Small intestine (tissue), 16 donors: ENCODE measurements around the gene CACNG6. TPM values are rescaled to one million over a fixed set of nuclear protein-coding genes. Genes with fewer than 3 reads are reported as not detected.
A peak's percentile ranks its signal among the peaks of the same experiment; 100 is the strongest.

Experiments used
- DNase-seq, 2 donors: peaks; one replicate each; pipeline versions ENCODE4 v3.0.0 to v3.0.0-alpha.2; 2013
- FAIRE-seq: peaks from 2 replicates; lab custom pipeline; 2012; peaks lifted over from hg19 to GRCh38; lab: Jason Lieb, UNC
- H3K27ac ChIP-seq, 3 donors: one replicate each; pipeline ENCODE4 v1.5.1; 2013; ENCODE audit warnings: low read length in 2 of 3, mild to moderate bottlenecking in 2 of 3, control low read depth in 1 of 3, inconsistent platforms in 1 of 3, low read depth in 1 of 3, moderate library complexity in 1 of 3
- H3K27me3 ChIP-seq, 3 donors: one replicate each; pipeline ENCODE4 v1.6.1; 2013; ENCODE audit warnings: low read length in 3 of 3, inconsistent platforms in 1 of 3; ENCODE audit not compliant: control insufficient read depth in 3 of 3, insufficient read depth in 3 of 3
- H3K36me3 ChIP-seq, 3 donors: one replicate each; pipeline ENCODE4 v1.6.1; 2013; ENCODE audit warnings: low read length in 3 of 3, inconsistent platforms in 1 of 3, low read depth in 1 of 3, mild to moderate bottlenecking in 1 of 3, moderate library complexity in 1 of 3; ENCODE audit not compliant: control insufficient read depth in 3 of 3, insufficient read depth in 2 of 3
- H3K4me1 ChIP-seq, 3 donors: one replicate each; pipeline ENCODE4 v1.6.1; 2013; ENCODE audit warnings: low read length in 2 of 3, inconsistent platforms in 1 of 3, low read depth in 1 of 3, mild to moderate bottlenecking in 1 of 3, moderate library complexity in 1 of 3; ENCODE audit not compliant: control insufficient read depth in 3 of 3, insufficient read depth in 2 of 3
- H3K4me3 ChIP-seq, 3 donors: one replicate each; pipeline ENCODE4 v1.5.1; 2013; ENCODE audit warnings: low read length in 3 of 3, control low read depth in 1 of 3, inconsistent platforms in 1 of 3, low read depth in 1 of 3, mild to moderate bottlenecking in 1 of 3, moderate library complexity in 1 of 3
- H3K9me3 ChIP-seq, 2 donors: one replicate each; pipeline ENCODE4 v1.6.1; 2013; ENCODE audit warnings: low read depth in 1 of 2, low read length in 1 of 2; ENCODE audit not compliant: control insufficient read depth in 2 of 2, insufficient read depth in 1 of 2
- WGBS, 3 donors: extraction: QIAGEN DNeasy Blood & Tissue Kit; methylation state at CpG; one replicate each; pipeline ENCODE4 v1.1.7; 2013; 5-methylcytosine and 5-hydroxymethylcytosine counted together
- long read RNA-seq, 10 donors: transcript quantifications; one replicate each; lab custom pipeline, GENCODE V29; 2026
- polyA plus RNA-seq, 4 donors: library from polyadenylated mRNA; stranded (reverse) in 3 of 4; unstranded in 1 of 4; fragments of 200-250 nt in 3 of 4; fragments of 120-200 nt in 1 of 4; gene quantifications; one replicate each; pipeline versions ENCODE4 v1.2.1 to v1.2.3, GENCODE V29; 2013
- donor health status: healthy with polysubstance abuse.
- donor health status: control.
- donor health status: control.
- donor health status: Bipolar disorder and iron deficiency.
- donor health status: healthy.

CACNG6 gene, protein sequence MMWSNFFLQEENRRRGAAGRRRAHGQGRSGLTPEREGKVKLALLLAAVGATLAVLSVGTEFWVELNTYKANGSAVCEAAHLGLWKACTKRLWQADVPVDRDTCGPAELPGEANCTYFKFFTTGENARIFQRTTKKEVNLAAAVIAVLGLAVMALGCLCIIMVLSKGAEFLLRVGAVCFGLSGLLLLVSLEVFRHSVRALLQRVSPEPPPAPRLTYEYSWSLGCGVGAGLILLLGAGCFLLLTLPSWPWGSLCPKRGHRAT
- under 1 TPM in 2 of 4 donors, not detected in 2; 0.03 to 0.06 TPM for polyA plus RNA-seq
- long read RNA-seq, donor 1: 0 reads
- long read RNA-seq, donor 2: 0 reads
- long read RNA-seq, donor 3: 0 reads
- long read RNA-seq, donor 4: 0 reads
- long read RNA-seq, donor 5: 0 reads
- long read RNA-seq, donor 6: 0 reads
- long read RNA-seq, donor 7: 0 reads
- long read RNA-seq, donor 8, partial matches to known transcripts: 0 of 1 reads
- long read RNA-seq, donor 8, other reads (novel, unspliced or antisense): 0 of 1 reads
- long read RNA-seq, donor 9: 0 reads
- long read RNA-seq, donor 10: 0 reads

DNA sequence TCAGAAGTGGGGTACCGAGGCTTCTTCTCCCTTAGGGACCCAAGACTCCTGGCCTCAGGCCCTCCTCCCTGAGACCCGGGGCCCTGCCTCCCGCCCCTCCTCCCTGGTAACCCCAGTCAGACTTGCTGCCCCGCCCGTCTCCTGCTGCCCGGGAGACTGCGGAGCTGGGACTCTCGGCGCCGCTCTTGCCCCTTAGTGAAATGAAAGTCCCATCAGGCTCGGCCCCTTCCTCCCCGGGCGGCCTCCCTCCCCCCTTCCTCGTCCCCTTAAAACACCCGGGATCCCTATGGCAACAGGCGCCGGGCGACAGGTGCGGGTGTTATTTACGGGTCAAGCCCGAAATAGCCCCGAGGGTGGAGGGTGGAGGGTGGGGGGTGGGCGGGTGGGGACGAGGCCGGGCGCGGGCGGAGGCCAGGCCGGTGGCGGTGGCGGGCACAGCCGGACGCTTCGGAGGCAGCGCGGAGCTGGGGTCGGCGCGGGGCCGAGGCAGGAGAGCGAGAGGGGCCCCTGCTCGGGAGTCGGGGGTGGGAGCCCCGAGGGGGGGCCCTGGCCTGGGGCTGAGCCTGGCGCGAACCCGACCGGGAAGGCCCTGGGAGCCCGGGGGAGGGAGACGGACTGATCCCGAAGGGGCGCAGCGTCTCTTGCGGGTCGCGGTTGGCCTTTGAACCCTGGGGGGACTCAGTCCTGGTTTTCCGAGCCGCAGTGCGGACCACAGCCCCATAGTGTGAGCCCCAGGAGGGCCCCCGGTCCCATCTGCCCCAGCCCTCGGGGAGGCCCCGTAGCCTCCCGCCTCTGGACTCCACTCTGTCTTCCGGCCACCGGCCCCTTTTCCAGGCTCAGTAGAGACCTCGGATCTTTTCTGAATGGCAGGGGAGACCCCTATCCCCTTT is at the start of gene CACNG6:
TSS of gene CACNG6 (plus strand) at position 414 of the 890 bp plus-strand sequence. CDS start 1,241 bp downstream, outside the sequence.
- H3K36me3 ChIP-seq: no peaks in the 10 kb centered on the region
- no peaks in the 10 kb centered on the region for H3K9me3 ChIP-seq
- 5 to 9% (median 5%) methylated on average over 39 to 66 of the region's 66 CpGs for WGBS, 3 donors
- DNase-seq (peak in 1 of 2 donors; percentile 11), FAIRE-seq (no peak)
- peaks cover 0 to 26% (median 25%) of the 10 kb centered on the region in 3 donors for H3K27me3 ChIP-seq
- no peak within 1 kb of the TSS for H3K27ac ChIP-seq
- H3K4me1 ChIP-seq: no peaks in the 10 kb centered on the region
- peak within 1 kb of the TSS in 1 of 3 donors; percentile 9 for H3K4me3 ChIP-seq

DNA sequence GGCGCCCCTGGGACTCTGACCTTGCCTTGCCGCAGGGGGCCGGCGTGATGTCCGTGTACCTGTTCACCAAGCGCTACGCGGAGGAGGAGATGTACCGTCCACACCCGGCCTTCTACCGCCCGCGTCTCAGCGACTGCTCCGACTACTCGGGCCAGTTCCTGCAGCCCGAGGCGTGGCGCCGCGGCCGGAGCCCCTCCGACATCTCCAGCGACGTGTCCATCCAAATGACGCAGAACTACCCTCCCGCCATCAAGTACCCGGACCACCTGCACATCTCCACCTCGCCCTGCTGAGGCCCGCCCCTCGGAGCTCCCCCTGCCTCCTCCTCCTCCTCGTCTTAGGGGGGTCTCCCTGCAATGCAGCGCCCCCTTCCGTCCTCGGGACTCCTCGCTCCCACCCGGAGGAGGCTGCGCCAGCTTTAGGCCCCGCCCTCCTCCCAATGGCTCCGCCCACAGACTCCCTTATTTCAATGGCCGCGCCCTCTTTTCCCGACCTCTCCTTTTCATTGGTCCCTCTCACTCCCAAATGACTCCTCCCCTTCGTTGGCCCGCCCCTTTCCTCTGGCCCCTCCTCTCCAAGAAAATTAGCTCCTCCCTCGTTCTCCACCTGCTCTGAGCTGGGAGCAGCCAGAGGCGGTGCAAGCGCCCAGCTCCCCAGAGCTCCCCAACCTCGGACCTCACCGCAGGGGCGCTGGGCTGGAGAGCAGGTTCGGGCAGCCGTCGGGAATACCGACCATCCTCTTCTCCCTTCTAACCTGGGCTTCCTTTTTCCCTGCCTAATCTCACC is 49.2 kb upstream of the CACNG6 start:
- FAIRE-seq: no peak
- H3K27ac ChIP-seq: no peak overlapping the region
- no peak for DNase-seq

DNA sequence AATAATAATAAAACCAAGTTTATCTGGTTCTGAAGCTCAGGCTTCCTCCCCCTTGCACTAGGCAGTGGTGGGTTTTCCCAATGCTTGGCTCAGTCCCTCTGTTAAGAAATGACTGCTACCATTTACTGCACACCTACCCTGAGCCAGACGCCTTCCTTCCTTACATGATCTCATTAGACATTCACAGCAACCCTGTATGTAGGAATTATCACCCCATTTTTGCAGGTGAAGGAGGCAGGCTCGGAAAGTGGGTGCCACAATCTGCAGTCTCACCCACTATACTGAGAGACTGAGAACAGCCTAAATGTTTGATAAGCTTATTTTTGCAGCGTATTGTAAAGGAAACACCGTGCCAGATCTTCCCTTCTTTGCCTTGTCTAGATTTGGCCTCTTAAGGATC is 47.0 kb upstream of the CACNG6 start:
- FAIRE-seq: no peak
- no peaks in the 10 kb centered on the region for H3K4me1 ChIP-seq
- no peak for DNase-seq
- H3K4me3 ChIP-seq: no peak overlapping the region
- WGBS, 3 donors: 74 to 83% (median 79%) methylated on average over 4 of the region's 4 CpGs
- H3K9me3 ChIP-seq: no peaks in the 10 kb centered on the region
- H3K27me3 ChIP-seq: peaks cover 0 to 31% (median 24%) of the 10 kb centered on the region in 3 donors
- no peaks in the 10 kb centered on the region for H3K36me3 ChIP-seq
- no peak overlapping the region for H3K27ac ChIP-seq

More for the DNA sequence above, 49.2 kb upstream of the CACNG6 start:
- Histone ChIP-seq H3K36me3 (no peaks in the 10 kb centered on the region), H3K4me1 (no peaks in the 10 kb centered on the region), H3K4me3 (no peak overlapping the region), H3K9me3 (no peaks in the 10 kb centered on the region), H3K27me3 (peaks cover 0 to 31% (median 24%) of the 10 kb centered on the region in 3 donors)
- 7 to 15% (median 12%) methylated on average over 38 to 55 of the region's 55 CpGs for WGBS, 3 donors

DNA sequence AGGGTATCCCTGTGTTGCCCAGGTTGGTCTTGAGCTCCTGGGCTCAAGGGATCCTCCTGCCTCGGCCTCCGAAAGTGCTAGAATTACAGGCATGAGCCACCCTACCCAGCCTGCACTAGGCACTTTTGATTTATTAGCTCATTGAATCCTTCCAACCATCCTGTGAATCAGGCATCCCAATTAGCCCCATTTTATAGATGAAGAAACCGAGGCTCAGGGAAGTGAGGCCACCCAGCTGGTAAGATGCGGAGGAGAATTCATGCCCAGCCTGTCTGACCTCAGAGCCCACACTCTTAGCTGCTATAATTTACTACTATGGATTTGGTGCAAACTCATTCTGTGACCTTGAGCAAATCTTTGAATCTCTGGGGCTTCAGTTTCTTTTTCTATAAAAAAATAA is 46.5 kb upstream of the CACNG6 start:
- DNase-seq (no peak), FAIRE-seq (no peak)
- H3K27me3 ChIP-seq: peaks cover 0 to 31% (median 24%) of the 10 kb centered on the region in 3 donors
- H3K9me3 ChIP-seq: no peaks in the 10 kb centered on the region
- no peak overlapping the region for H3K27ac ChIP-seq
- no peaks in the 10 kb centered on the region for H3K4me1 ChIP-seq
- no peak overlapping the region for H3K4me3 ChIP-seq
- 86 to 93% (median 88%) methylated on average over 4 of the region's 4 CpGs for WGBS, 3 donors
- no peaks in the 10 kb centered on the region for H3K36me3 ChIP-seq

DNA sequence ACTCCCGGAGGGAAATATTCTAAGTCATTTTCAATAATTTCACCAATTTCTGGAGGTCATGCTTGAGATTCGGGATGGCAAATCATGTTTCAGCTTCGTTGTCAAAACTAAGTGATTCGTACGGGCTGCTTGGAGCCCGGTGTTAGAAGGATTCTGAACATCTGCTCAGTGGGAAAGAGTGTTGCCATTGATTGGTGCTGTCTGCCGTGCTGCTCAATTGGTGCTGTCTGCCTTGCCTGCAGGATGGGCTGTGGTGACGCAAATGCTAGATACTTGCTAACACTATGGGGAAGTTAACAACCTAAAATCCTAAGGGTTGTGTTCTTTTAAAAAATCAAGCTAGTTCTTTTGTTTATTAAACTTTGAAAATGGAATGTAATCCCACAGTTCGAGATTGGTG is 46.0 kb upstream of the CACNG6 start:
- H3K4me1 ChIP-seq: no peaks in the 10 kb centered on the region
- FAIRE-seq: no peak
- 42 to 51% (median 46%) methylated on average over 9 of the region's 9 CpGs for WGBS, 3 donors
- H3K27me3 ChIP-seq: peaks cover 0 to 29% (median 21%) of the 10 kb centered on the region in 3 donors
- H3K27ac ChIP-seq: no peak overlapping the region
- H3K4me3 ChIP-seq: no peak overlapping the region
- DNase-seq: no peak
- H3K9me3 ChIP-seq: no peaks in the 10 kb centered on the region
- no peaks in the 10 kb centered on the region for H3K36me3 ChIP-seq

DNA sequence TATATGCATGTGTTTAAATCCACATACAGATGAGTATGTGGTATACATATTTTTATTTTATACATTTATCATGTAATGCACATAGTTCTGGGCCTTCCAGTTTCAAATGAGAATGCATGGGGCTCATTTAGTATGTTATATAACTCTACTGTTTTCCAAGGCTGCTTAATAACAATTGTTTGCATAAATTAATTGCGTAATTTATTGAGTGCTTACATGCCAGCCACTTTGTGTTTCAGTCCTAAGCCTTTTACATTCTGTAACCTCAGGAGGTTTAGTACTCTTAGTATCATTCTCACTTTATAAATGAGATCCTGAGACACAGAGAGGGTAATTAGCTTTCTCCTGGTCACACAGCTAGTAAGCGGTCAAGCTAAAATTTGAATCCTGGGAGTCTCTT is 45.4 kb upstream of the CACNG6 start:
- H3K36me3 ChIP-seq: no peaks in the 10 kb centered on the region
- no peaks in the 10 kb centered on the region for H3K4me1 ChIP-seq
- 86 to 98% (median 94%) methylated on average over 2 of the region's 2 CpGs for WGBS, 3 donors
- no peak overlapping the region for H3K4me3 ChIP-seq
- H3K27me3 ChIP-seq: peaks cover 0 to 29% (median 19%) of the 10 kb centered on the region in 3 donors
- H3K27ac ChIP-seq: no peak overlapping the region
- no peaks in the 10 kb centered on the region for H3K9me3 ChIP-seq
- FAIRE-seq (no peak), DNase-seq (no peak)

DNA sequence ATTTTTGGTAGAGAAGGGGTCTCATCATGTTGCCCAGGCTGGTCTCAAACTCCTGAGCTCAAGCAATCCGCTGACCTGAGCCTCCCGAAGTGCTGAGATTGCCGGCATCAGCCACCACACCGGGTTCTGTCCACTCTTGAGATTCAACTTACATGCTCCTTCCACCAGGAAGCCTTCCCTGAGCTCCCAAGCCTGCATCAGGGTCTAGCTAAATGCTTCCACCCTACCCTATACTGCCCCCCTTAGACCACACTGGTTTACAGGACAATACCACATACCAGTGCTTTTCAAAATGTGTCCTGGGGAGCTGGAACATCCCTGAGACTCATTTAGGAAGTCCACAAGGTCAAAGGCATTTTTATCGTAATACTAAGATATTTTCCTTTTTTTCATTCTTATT is 43.8 kb upstream of the CACNG6 start:
- H3K4me1 ChIP-seq: no peaks in the 10 kb centered on the region
- no peak overlapping the region for H3K4me3 ChIP-seq
- FAIRE-seq (no peak), DNase-seq (no peak)
- no peak overlapping the region for H3K27ac ChIP-seq
- H3K27me3 ChIP-seq: peaks cover 0 to 17% (median 8%) of the 10 kb centered on the region in 3 donors
- WGBS, 3 donors: 65 to 84% (median 71%) methylated on average over 5 of the region's 5 CpGs
- no peaks in the 10 kb centered on the region for H3K36me3 ChIP-seq
- H3K9me3 ChIP-seq: no peaks in the 10 kb centered on the region
